HG02840 (cell line): ENCODE data around the gene MRPL9.
"Not testable (repeated sequence)": the region's sequence is repeated elsewhere in the genome, so short reads cannot be mapped to it uniquely, and the experiment has no call there.

Experiments
- ATAC-seq: cut with Tn5 transposase; IDR thresholded peaks from one replicate; pipeline ENCODE4 v1.9.1; 2021; ENCODE audit warnings: mild to moderate bottlenecking, moderate library complexity, moderate number of reproducible peaks; ENCODE audit not compliant: unreplicated experiment, low FRiP score

MRPL9 gene

GRCh38 chr1:151737026-151737425 is 26.3 kb downstream of the MRPL9 start:
- no peak for ATAC-seq

DNA sequence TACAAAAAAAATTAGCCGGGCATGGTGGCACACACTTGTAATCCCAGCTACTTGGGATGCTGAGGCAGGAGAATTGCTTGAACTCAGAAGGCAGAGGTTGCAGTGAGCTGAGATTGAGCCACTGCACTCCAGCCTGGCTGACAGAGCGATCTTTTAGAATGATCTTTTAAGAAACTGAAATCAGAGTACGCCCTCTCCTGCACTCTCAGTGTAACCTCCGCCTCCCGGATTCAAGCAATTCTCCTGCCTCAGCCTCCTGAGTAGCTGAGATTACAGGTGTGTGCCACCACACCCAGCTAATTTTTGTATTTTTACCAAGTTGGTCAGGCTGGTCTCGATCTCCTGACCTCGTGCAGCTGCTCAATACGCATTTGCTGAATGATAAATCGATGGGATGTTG is 29.3 kb downstream of the MRPL9 start:
- ATAC-seq = not testable (repeated sequence)

- no peak for ATAC-seq
Measured at GRCh38 chr1:151733126-151733525, 30.2 kb downstream of the MRPL9 start.

DNA sequence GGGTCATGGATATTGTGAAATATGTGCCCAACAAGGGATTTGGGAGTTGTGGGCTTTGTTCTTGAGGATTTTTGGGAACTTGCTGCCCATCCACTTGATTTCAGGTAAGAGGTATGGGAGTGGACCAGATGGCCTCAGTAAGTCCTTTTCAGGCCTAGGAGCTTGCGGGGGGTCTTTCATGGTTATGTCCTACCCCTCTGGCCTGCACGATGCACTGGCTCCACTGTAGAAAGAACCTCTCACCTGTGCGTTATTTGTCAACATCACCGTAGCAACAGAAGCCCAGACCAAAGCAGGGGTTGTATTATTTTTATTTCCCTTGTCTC is 33.4 kb downstream of the MRPL9 start:
- ATAC-seq = no peak

GRCh38 chr1:151729157-151729965 is 33.9 kb downstream of the MRPL9 start:
- ATAC-seq = no peak

GRCh38 chr1:151728151-151729054 is 34.9 kb downstream of the MRPL9 start:
- no peak for ATAC-seq

- no peak for ATAC-seq
Measured at GRCh38 chr1:151723726-151724370, 39.4 kb downstream of the MRPL9 start.

DNA sequence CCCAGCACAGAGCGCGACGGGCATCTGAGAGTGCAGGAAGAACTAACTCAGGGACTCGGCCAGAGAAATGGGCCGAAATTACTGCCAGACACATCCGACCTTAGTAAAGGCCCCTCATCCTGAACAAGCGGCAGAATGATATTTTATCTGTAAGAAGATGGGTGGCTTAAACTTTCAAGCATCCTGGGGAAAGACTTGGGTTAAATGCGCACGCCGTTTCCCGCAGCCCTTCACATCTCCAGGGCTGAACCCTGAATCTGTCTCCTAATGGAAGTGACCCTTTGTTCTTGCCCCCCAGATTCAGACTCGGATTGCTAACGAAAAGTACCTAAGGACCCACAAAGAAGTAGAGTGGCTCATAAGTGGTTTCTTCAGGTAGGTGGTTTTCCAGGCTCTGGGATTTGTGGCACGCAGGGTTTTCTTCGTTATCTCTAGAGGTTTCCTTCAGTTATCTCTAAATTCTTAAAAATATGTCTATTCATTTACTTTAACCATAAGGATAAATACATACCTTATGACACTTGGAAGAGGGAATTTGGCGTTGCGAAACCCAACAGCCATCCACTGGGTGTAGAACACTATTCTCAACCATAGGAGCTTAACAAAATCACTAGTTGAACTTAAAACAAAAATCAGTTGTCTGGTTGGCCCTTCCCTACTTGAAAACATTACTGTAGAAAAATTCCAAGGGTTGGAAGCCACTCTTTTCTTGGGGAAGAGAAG is 41.3 kb downstream of the MRPL9 start:
- no peak for ATAC-seq

- ATAC-seq = no peak
Measured at GRCh38 chr1:151720974-151721787, 42.1 kb downstream of the MRPL9 start, which contains the start of gene RIIAD1. Gene RIIAD1 (plus strand): TSS chr1:151721522. CDS start chr1:151721537, 15 bp downstream.

DNA sequence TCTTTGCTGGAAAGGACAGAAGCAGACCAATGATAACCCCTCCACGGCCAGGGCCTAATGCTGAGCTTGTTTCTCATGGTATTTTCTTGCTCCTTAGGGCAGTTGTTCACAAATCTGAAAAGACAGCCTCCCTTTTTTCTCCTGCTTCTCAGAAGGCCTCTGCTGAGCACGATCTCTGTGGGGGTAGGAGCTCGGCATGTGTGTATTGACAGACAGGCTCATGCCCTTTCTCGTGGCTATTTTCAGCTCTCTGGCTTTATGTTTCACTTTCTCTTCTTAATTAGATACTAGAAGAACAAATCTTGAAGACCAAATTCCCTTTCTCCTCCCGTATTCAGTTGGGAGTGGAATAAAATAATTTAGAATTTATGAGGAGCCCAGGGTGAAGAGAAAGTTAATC is 42.7 kb downstream of the MRPL9 start:
- no peak for ATAC-seq

GRCh38 chr1:151720125-151720524 is 43.2 kb downstream of the MRPL9 start:
- no peak for ATAC-seq

DNA sequence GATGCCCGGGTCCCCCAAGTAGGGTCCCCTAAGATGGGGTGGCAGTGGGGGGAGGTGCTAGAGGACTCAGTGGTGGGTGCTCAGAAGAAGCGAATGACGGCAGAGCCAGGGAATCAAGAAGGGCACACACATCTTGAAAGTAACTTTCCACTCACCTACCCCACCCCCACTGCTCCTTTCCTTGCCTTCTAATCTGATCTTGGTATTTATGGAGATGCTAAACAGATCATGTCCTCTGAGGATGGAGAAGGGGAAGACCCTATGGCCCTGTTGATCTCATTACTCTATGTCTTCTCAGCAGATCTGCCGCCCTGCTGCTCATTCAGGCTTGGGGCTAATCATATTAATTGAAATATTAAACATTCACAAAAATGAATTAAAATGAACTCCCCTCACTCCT is 44.6 kb downstream of the MRPL9 start:
- ATAC-seq = no peak

- ATAC-seq = no peak
Measured at GRCh38 chr1:151718011-151718431, 45.3 kb downstream of the MRPL9 start.

GRCh38 chr1:151716771-151717631 is 46.3 kb downstream of the MRPL9 start, which contains the start of gene CELF3:
Gene CELF3 (minus strand): TSS chr1:151716803. CDS start chr1:151716020, 783 bp downstream.
- no peak for ATAC-seq

- ATAC-seq = no peak
Measured at GRCh38 chr1:151716405-151716762, 46.9 kb downstream of the MRPL9 start.

GRCh38 chr1:151715726-151716404 is 47.4 kb downstream of the MRPL9 start:
- ATAC-seq = no peak

- no peak for ATAC-seq
Measured at GRCh38 chr1:151714820-151715725, 48.2 kb downstream of the MRPL9 start.
